ENCODE measurements around the gene PKD2L2. TPM values are rescaled to one million over a fixed set of nuclear protein-coding genes. Genes with fewer than 3 reads are reported as not detected.
"Not testable (repeated sequence)": the region's sequence is repeated elsewhere in the genome, so short reads cannot be mapped to it uniquely, and the experiment has no call there.

PKD2L2 gene
- total RNA-seq, 2 experiments from 2014 or later: not detected

GRCh38 chr5:137845472-137845871, 43.8 kb upstream of the PKD2L2 start:
- Mint-ChIP-seq H3K4me3 (no peak overlapping the region), H3K27me3 (no peaks in the 10 kb centered on the region), H3K9me3 (no peaks in the 10 kb centered on the region), H3K36me3 (ENCODE audit: low read depth) (peaks cover 14% of the 10 kb centered on the region), H3K27ac (no peak overlapping the region), H3K4me1 (ENCODE audit: low read depth) (no peaks in the 10 kb centered on the region)
- no peak for DNase-seq
- H3K27ac ChIP-seq (ENCODE audit: low read depth in 1 of 2, low read length in 2 of 2): no peak overlapping the region
- ChIA-PET POLR2A (no interaction called here), CTCF (no interaction called here)
- TF ChIP-seq CTCF (IDR thresholded peaks at IDR 0.05): no peak
- ATAC-seq (ENCODE audit: poor library complexity): no peak
- H3K9me3 ChIP-seq (ENCODE audit: control insufficient read depth in 1 of 2, insufficient read depth in 1 of 2, low read length in 2 of 2): no peaks in the 10 kb centered on the region
- no peaks in the 10 kb centered on the region for H3K27me3 ChIP-seq (ENCODE audit: control insufficient read depth in 1 of 2, insufficient read depth in 2 of 2, low read length in 2 of 2)
- H3K4me1 ChIP-seq (ENCODE audit: insufficient read depth, low read length): no peaks in the 10 kb centered on the region
- no peaks in the 10 kb centered on the region for H3K36me3 ChIP-seq (ENCODE audit: insufficient read depth, low read length)
- no peak overlapping the region for H3K4me3 ChIP-seq (ENCODE audit: low read length)
- intact Hi-C loops (cut with DNase I, micrococcal nuclease): no loop called here

- no peak overlapping the region for H3K27ac ChIP-seq (ENCODE audit: low read depth in 1 of 2, low read length in 2 of 2)
- Mint-ChIP-seq H3K4me3 (no peak overlapping the region), H3K36me3 (ENCODE audit: low read depth) (peaks cover 25% of the 10 kb centered on the region), H3K4me1 (ENCODE audit: low read depth) (no peaks in the 10 kb centered on the region), H3K27me3 (no peaks in the 10 kb centered on the region), H3K9me3 (no peaks in the 10 kb centered on the region), H3K27ac (no peak overlapping the region)
- ATAC-seq (ENCODE audit: poor library complexity) (no peak), DNase-seq (no peak)
- no peaks in the 10 kb centered on the region for H3K9me3 ChIP-seq (ENCODE audit: control insufficient read depth in 1 of 2, insufficient read depth in 1 of 2, low read length in 2 of 2)
- ChIA-PET CTCF (no interaction called here), POLR2A (no interaction called here)
- no peaks in the 10 kb centered on the region for H3K4me1 ChIP-seq (ENCODE audit: insufficient read depth, low read length)
- no peaks in the 10 kb centered on the region for H3K36me3 ChIP-seq (ENCODE audit: insufficient read depth, low read length)
- TF ChIP-seq CTCF (IDR thresholded peaks at IDR 0.05): no peak
- intact Hi-C loops (cut with DNase I, micrococcal nuclease): no loop called here
- no peaks in the 10 kb centered on the region for H3K27me3 ChIP-seq (ENCODE audit: control insufficient read depth in 1 of 2, insufficient read depth in 2 of 2, low read length in 2 of 2)
- no peak overlapping the region for H3K4me3 ChIP-seq (ENCODE audit: low read length)
Measured at GRCh38 chr5:137847687-137848086, 41.6 kb upstream of the PKD2L2 start.

- POLR2A ChIA-PET; H3K27me3 ChIP-seq (ENCODE audit: control insufficient read depth in 1 of 2, insufficient read depth in 2 of 2, low read length in 2 of 2); H3K36me3 ChIP-seq (ENCODE audit: insufficient read depth, low read length); DNase-seq; H3K4me3 ChIP-seq (ENCODE audit: low read length); H3K4me3 Mint-ChIP-seq; intact Hi-C loops (cut with DNase I, micrococcal nuclease); ATAC-seq (ENCODE audit: poor library complexity); H3K27ac Mint-ChIP-seq; CTCF ChIA-PET; H3K9me3 ChIP-seq (ENCODE audit: control insufficient read depth in 1 of 2, insufficient read depth in 1 of 2, low read length in 2 of 2); H3K4me1 ChIP-seq (ENCODE audit: insufficient read depth, low read length); H3K9me3 Mint-ChIP-seq; H3K27me3 Mint-ChIP-seq; H3K27ac ChIP-seq (ENCODE audit: low read depth in 1 of 2, low read length in 2 of 2): not testable (repeated sequence)
- Mint-ChIP-seq H3K4me1 (ENCODE audit: low read depth) (peaks cover 14% of the 10 kb centered on the region), H3K36me3 (ENCODE audit: low read depth) (peaks cover 18% of the 10 kb centered on the region)
Measured at GRCh38 chr5:137853165-137853564, 36.1 kb upstream of the PKD2L2 start.

- ATAC-seq (ENCODE audit: poor library complexity) (no peak), DNase-seq (no peak)
- no peaks in the 10 kb centered on the region for H3K9me3 ChIP-seq (ENCODE audit: control insufficient read depth in 1 of 2, insufficient read depth in 1 of 2, low read length in 2 of 2)
- TF ChIP-seq CTCF (IDR thresholded peaks at IDR 0.05): no peak
- H3K4me3 ChIP-seq (ENCODE audit: low read length): no peak overlapping the region
- H3K27ac ChIP-seq (ENCODE audit: low read depth in 1 of 2, low read length in 2 of 2): no peak overlapping the region
- intact Hi-C loops (cut with DNase I, micrococcal nuclease): no loop called here
- Mint-ChIP-seq H3K9me3 (no peaks in the 10 kb centered on the region), H3K27me3 (no peaks in the 10 kb centered on the region), H3K4me3 (no peak overlapping the region), H3K4me1 (ENCODE audit: low read depth) (peaks cover 23% of the 10 kb centered on the region), H3K36me3 (ENCODE audit: low read depth) (peaks cover 13% of the 10 kb centered on the region), H3K27ac (no peak overlapping the region)
- POLR2A ChIA-PET: no interaction called here
- CTCF ChIA-PET: no interaction called here
- H3K27me3 ChIP-seq (ENCODE audit: control insufficient read depth in 1 of 2, insufficient read depth in 2 of 2, low read length in 2 of 2): no peaks in the 10 kb centered on the region
- peaks cover 6% of the 10 kb centered on the region for H3K4me1 ChIP-seq (ENCODE audit: insufficient read depth, low read length)
- no peaks in the 10 kb centered on the region for H3K36me3 ChIP-seq (ENCODE audit: insufficient read depth, low read length)
Measured at GRCh38 chr5:137856201-137856600, 33.1 kb upstream of the PKD2L2 start.

Data from CD4-positive, alpha-beta T cell (primary cell).